Myometrial cell (primary cell): ENCODE data around the gene SLC35B3. TPM values are rescaled to one million over a fixed set of nuclear protein-coding genes. Genes with fewer than 3 reads are reported as not detected.

Experiments used
- total RNA-seq: library from RNA; depleted of rRNA; stranded (reverse); fragments of >200 nt; gene quantifications from 2 replicates; pipeline ENCODE4 v1.2.3, GENCODE V29; 2015

SLC35B3 gene
- total RNA-seq, result 16.7 and 20.9 TPM in 2 replicates

GRCh38 chr6:8435093-8435844 lies at the start of gene SLC35B3:
SLC35B3 (minus strand) TSS chr6:8435545.

